H1 (cell line): ENCODE measurements around the gene FOXS1.

Source experiments
- ASH2L ChIP-seq: fragments of 200-600, 300-600 bp; sonication (generic); IDR thresholded peaks from one replicate; pipeline ENCODE4 v1.7.1; 2017; ENCODE audit warnings: low read length
- ATF3 ChIP-seq: IDR thresholded peaks from 2 replicates; pipeline ENCODE4 v1.6.1; 2011; ENCODE audit warnings: low read depth, mild to moderate bottlenecking, low read length; ENCODE audit not compliant: insufficient read depth
- CHD7 ChIP-seq: fragments of 300-600 bp; sonication (generic); IDR thresholded peaks from 2 replicates; pipeline ENCODE4 v1.7.1; 2012; ENCODE audit warnings: low read length, moderate library complexity, mild to moderate bottlenecking, inconsistent platforms; ENCODE audit not compliant: insufficient replicate concordance
- CTCF ChIP-seq, 3 experiments: IDR thresholded peaks; 1 replicate in 2 of 3; 2 replicates in 1 of 3; pipeline versions ENCODE4 v1.5.1 to v1.6.1; 2011; ENCODE audit warnings: low read length in 3 of 3, mild to moderate bottlenecking in 3 of 3, inconsistent platforms in 2 of 3, low read depth in 1 of 3, moderate library complexity in 1 of 3; ENCODE audit not compliant: insufficient read depth in 1 of 3; ENCODE audit errors: control extremely low read depth in 1 of 3
- E2F6 ChIP-seq: IDR thresholded peaks from 2 replicates; pipeline ENCODE4 v1.6.1; 2012; ENCODE audit warnings: inconsistent platforms
- EP300 ChIP-seq, 2 experiments: IDR thresholded peaks; 1 replicate in 1 of 2; 2 replicates in 1 of 2; pipeline ENCODE4 v1.6.1; 2011 to 2012; ENCODE audit warnings: low read depth in 2 of 2, low read length in 2 of 2, mild to moderate bottlenecking in 2 of 2, borderline replicate concordance in 1 of 2, inconsistent platforms in 1 of 2, moderate library complexity in 1 of 2
- GTF2F1 ChIP-seq: IDR thresholded peaks from 2 replicates; pipeline ENCODE4 v1.6.1; 2012; ENCODE audit warnings: low read depth, low read length, improper control_type of control experiment, borderline replicate concordance
- POLR2A ChIP-seq, 2 experiments: IDR thresholded peaks; 1 replicate in 1 of 2; 2 replicates in 1 of 2; pipeline ENCODE4 v1.6.1; 2011; ENCODE audit warnings: low read depth in 2 of 2, low read length in 2 of 2, mild to moderate bottlenecking in 2 of 2; ENCODE audit errors: control extremely low read depth in 1 of 2
- RXRA ChIP-seq: IDR thresholded peaks from 2 replicates; pipeline ENCODE4 v1.6.1; 2011; ENCODE audit warnings: low read depth, mild to moderate bottlenecking, low read length, moderate library complexity; ENCODE audit not compliant: insufficient read depth

- TF ChIP-seq ATF3: no peak
- TF ChIP-seq POLR2A (IDR thresholded peaks at IDR 0.05; ENCODE audit: control extremely low read depth in 1 of 2, low read depth in 2 of 2, low read length in 2 of 2): no peak
- TF ChIP-seq CTCF (IDR thresholded peaks at IDR 0.05; ENCODE audit: control extremely low read depth in 1 of 3, insufficient read depth in 1 of 3, low read depth in 1 of 3, low read length in 3 of 3): no peak
- TF ChIP-seq E2F6: no peak
- TF ChIP-seq RXRA: no peak
- TF ChIP-seq ASH2L: no peak
- TF ChIP-seq CHD7: no peak
- TF ChIP-seq EP300 (IDR thresholded peaks at IDR 0.05; ENCODE audit: borderline replicate concordance in 1 of 2, low read depth in 2 of 2, low read length in 2 of 2): no peak
- no peak for TF ChIP-seq GTF2F1
Measured at GRCh38 chr20:31858760-31859083, 13.3 kb upstream of the FOXS1 start.
